Measurements from ENCODE around the gene NCAPG2. TPM values are rescaled to one million over a fixed set of nuclear protein-coding genes. Genes with fewer than 3 reads are reported as not detected.

Gene NCAPG2
- polyA plus RNA-seq, 1 donor (not counting 4 experiments of a cell fraction or from before 2014, with no cell fraction given): 16.5 TPM

DNA sequence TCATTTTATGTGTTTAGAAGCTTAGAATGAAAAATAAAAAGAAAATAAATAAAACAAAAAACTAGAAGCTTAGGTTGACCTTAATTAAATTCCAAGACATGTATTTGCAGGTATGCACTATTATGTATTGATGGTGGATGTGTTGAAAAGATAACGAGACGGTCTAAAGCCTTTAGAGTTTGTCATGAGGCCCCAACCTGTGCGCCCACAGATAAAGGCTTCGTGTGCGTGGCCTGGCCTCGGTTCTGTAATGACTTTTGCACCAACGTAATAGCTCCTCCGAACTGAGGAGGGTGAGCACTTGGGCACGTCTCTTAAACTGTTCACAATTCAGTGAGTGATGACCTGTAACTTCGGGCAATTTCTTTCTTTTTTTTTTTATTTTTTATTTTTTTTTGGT is 43.7 kb upstream of the NCAPG2 start:
- FAIRE-seq (no peak), DNase-seq (ENCODE audit: low read depth, low spot score) (no peak)
- no peaks in the 10 kb centered on the region for H4K20me1 ChIP-seq (ENCODE audit: control insufficient read depth, extremely low read depth, insufficient read depth, low read length)
- no peak overlapping the region for H3K9ac ChIP-seq (ENCODE audit: control insufficient read depth, extremely low read depth, insufficient read depth, low read length)
- no peak overlapping the region for H3K27ac ChIP-seq (ENCODE audit: control insufficient read depth, insufficient read depth, low read length)
- no peaks in the 10 kb centered on the region for H3K27me3 ChIP-seq (ENCODE audit: control insufficient read depth, extremely low read depth, insufficient read depth, low read length)
- H3K4me1 ChIP-seq (ENCODE audit: control insufficient read depth, extremely low read depth, insufficient read depth, low read length): no peaks in the 10 kb centered on the region
- no peaks in the 10 kb centered on the region for H3K9me1 ChIP-seq (ENCODE audit: control insufficient read depth, extremely low read depth, insufficient read depth, low read length)
- H3K79me2 ChIP-seq (ENCODE audit: control insufficient read depth, insufficient read depth, low read length): no peaks in the 10 kb centered on the region
- H3K36me3 ChIP-seq (ENCODE audit: control insufficient read depth in 2 of 2, extremely low read depth in 1 of 2, insufficient read depth in 2 of 2, low read length in 2 of 2): peaks cover 2 to 8% of the 10 kb centered on the region in 2 experiments
- no peak overlapping the region for H3K4me3 ChIP-seq (ENCODE audit: control insufficient read depth in 2 of 3, extremely low read depth in 1 of 3, insufficient read depth in 2 of 3, low read depth in 1 of 3, low read length in 3 of 3)
- H3K9me3 ChIP-seq (ENCODE audit: control insufficient read depth, low read depth, low read length): no peaks in the 10 kb centered on the region
- dilution Hi-C loops (cut with MboI; ENCODE audit: extremely low pct_ligation_motif_present, low sequenced_read_pairs): no loop called here
- H2AFZ ChIP-seq (ENCODE audit: control insufficient read depth, low read length): no peak overlapping the region
- TF ChIP-seq EZH2 (IDR thresholded peaks at IDR 0.05; ENCODE audit: low read length): no peak
- TF ChIP-seq, protein P1, sequence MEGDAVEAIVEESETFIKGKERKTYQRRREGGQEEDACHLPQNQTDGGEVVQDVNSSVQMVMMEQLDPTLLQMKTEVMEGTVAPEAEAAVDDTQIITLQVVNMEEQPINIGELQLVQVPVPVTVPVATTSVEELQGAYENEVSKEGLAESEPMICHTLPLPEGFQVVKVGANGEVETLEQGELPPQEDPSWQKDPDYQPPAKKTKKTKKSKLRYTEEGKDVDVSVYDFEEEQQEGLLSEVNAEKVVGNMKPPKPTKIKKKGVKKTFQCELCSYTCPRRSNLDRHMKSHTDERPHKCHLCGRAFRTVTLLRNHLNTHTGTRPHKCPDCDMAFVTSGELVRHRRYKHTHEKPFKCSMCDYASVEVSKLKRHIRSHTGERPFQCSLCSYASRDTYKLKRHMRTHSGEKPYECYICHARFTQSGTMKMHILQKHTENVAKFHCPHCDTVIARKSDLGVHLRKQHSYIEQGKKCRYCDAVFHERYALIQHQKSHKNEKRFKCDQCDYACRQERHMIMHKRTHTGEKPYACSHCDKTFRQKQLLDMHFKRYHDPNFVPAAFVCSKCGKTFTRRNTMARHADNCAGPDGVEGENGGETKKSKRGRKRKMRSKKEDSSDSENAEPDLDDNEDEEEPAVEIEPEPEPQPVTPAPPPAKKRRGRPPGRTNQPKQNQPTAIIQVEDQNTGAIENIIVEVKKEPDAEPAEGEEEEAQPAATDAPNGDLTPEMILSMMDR (optimal IDR thresholded peaks at IDR 0.05 in 1 of 3, IDR thresholded peaks at IDR 0.05 in 1 of 3, conservative IDR thresholded peaks at IDR 0.05 in 1 of 3; ENCODE audit: extremely low read depth in 1 of 3, insufficient read depth in 2 of 3, low read length in 3 of 3): no peak
- no peak overlapping the region for H3K4me2 ChIP-seq (ENCODE audit: control insufficient read depth, extremely low read depth, insufficient read depth, low read depth, low read length)

DNA sequence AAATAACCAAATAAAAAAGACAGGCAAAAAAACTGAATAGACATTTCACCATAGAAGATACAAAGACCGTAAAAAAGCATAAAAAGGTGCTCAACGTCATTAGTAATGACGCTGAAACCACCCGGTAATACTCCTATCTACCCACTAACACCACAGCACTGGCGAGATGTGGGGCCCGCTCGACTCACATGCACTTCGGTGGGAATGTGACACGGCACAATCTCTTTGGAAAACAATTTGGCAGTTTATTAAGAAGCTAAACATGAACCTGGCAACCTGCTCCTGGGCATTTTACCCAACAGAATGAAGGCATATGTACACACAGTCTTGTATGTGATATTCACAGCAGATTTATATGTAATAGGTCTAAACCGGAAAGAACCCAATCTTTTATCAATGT is 42.8 kb upstream of the NCAPG2 start:
- no peak for DNase-seq (ENCODE audit: low read depth, low spot score)
- Histone ChIP-seq H3K4me2 (ENCODE audit: control insufficient read depth, extremely low read depth, insufficient read depth, low read depth, low read length) (no peak overlapping the region), H3K36me3 (ENCODE audit: control insufficient read depth in 2 of 2, extremely low read depth in 1 of 2, insufficient read depth in 2 of 2, low read length in 2 of 2) (peaks cover 6 to 12% of the 10 kb centered on the region in 2 experiments), H4K20me1 (ENCODE audit: control insufficient read depth, extremely low read depth, insufficient read depth, low read length) (no peaks in the 10 kb centered on the region), H3K27ac (ENCODE audit: control insufficient read depth, insufficient read depth, low read length) (no peak overlapping the region), H2AFZ (ENCODE audit: control insufficient read depth, low read length) (no peak overlapping the region), H3K9me3 (ENCODE audit: control insufficient read depth, low read depth, low read length) (no peaks in the 10 kb centered on the region), H3K4me1 (ENCODE audit: control insufficient read depth, extremely low read depth, insufficient read depth, low read length) (no peaks in the 10 kb centered on the region), H3K9me1 (ENCODE audit: control insufficient read depth, extremely low read depth, insufficient read depth, low read length) (no peaks in the 10 kb centered on the region), H3K79me2 (ENCODE audit: control insufficient read depth, insufficient read depth, low read length) (no peaks in the 10 kb centered on the region), H3K9ac (ENCODE audit: control insufficient read depth, extremely low read depth, insufficient read depth, low read length) (no peak overlapping the region), H3K4me3 (ENCODE audit: control insufficient read depth in 2 of 3, extremely low read depth in 1 of 3, insufficient read depth in 2 of 3, low read depth in 1 of 3, low read length in 3 of 3) (no peak overlapping the region), H3K27me3 (ENCODE audit: control insufficient read depth, extremely low read depth, insufficient read depth, low read length) (no peaks in the 10 kb centered on the region)
- no peak for TF ChIP-seq EZH2 (IDR thresholded peaks at IDR 0.05; ENCODE audit: low read length)
- TF ChIP-seq, protein P1 (optimal IDR thresholded peaks at IDR 0.05 in 1 of 3, IDR thresholded peaks at IDR 0.05 in 1 of 3, conservative IDR thresholded peaks at IDR 0.05 in 1 of 3; ENCODE audit: extremely low read depth in 1 of 3, insufficient read depth in 2 of 3, low read length in 3 of 3): no peak
- no peak for FAIRE-seq
- dilution Hi-C loops (cut with MboI; ENCODE audit: extremely low pct_ligation_motif_present, low sequenced_read_pairs): no loop called here

All from keratinocyte (primary cell).